ENCODE results near the gene RERG. TPM values are rescaled to one million over a fixed set of nuclear protein-coding genes. Genes with fewer than 3 reads are reported as not detected.

Gene RERG
- total RNA-seq, 2 experiments from 2014 or later: not detected

DNA sequence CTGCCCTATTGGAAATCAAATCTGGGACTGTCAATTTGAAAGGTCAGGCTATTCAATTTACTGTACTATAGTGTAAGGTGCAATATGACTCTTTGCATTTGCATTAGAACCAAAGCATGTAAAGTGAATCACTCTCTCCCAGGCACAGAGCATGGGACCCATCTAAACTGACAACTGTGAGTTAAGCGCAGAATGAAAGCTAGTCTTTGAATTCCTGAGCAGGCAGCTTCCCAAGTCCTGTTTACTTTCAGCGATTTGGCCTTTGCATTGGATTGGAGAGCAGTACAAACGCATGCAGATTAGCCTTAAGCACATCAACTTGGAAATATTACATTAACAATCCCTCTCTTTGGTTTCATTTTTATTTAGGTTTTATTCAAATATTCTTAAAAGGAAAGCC lies 74.6 kb downstream of the RERG start:
- Histone ChIP-seq H3K27ac (ENCODE audit: low read depth in 1 of 2, low read length in 2 of 2) (no peak overlapping the region), H3K27me3 (ENCODE audit: control insufficient read depth in 1 of 2, insufficient read depth in 2 of 2, low read length in 2 of 2) (peaks cover 4 to 7% of the 10 kb centered on the region in 2 experiments), H3K4me3 (ENCODE audit: low read length) (no peak overlapping the region), H3K4me1 (ENCODE audit: insufficient read depth, low read length) (no peaks in the 10 kb centered on the region), H3K9me3 (ENCODE audit: control insufficient read depth in 1 of 2, insufficient read depth in 1 of 2, low read length in 2 of 2) (no peaks in the 10 kb centered on the region), H3K36me3 (ENCODE audit: insufficient read depth, low read length) (no peaks in the 10 kb centered on the region)
- H3K9me3 Mint-ChIP-seq: no peaks in the 10 kb centered on the region
- intact Hi-C loops (cut with DNase I, micrococcal nuclease): loop anchor here in 1 of 2 experiments (10.0 kb wide), 1 partner anchor 708 kb away; no protein-coding TSS in a partner anchor
- no peak overlapping the region for H3K4me3 Mint-ChIP-seq
- ChIA-PET CTCF (no interaction called here), POLR2A (no interaction called here)
- H3K4me1 Mint-ChIP-seq (ENCODE audit: low read depth): no peaks in the 10 kb centered on the region
- H3K36me3 Mint-ChIP-seq (ENCODE audit: low read depth): no peaks in the 10 kb centered on the region
- no peak overlapping the region for H3K27ac Mint-ChIP-seq
- TF ChIP-seq, protein P1, sequence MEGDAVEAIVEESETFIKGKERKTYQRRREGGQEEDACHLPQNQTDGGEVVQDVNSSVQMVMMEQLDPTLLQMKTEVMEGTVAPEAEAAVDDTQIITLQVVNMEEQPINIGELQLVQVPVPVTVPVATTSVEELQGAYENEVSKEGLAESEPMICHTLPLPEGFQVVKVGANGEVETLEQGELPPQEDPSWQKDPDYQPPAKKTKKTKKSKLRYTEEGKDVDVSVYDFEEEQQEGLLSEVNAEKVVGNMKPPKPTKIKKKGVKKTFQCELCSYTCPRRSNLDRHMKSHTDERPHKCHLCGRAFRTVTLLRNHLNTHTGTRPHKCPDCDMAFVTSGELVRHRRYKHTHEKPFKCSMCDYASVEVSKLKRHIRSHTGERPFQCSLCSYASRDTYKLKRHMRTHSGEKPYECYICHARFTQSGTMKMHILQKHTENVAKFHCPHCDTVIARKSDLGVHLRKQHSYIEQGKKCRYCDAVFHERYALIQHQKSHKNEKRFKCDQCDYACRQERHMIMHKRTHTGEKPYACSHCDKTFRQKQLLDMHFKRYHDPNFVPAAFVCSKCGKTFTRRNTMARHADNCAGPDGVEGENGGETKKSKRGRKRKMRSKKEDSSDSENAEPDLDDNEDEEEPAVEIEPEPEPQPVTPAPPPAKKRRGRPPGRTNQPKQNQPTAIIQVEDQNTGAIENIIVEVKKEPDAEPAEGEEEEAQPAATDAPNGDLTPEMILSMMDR (IDR thresholded peaks at IDR 0.05): no peak
- DNase-seq: no peak
- peaks cover 28% of the 10 kb centered on the region for H3K27me3 Mint-ChIP-seq
- no peak for ATAC-seq (ENCODE audit: poor library complexity)

GRCh38 chr12:15143467-15143866 lies 77.8 kb downstream of the RERG start:
- Mint-ChIP-seq H3K4me3 (no peak overlapping the region), H3K27ac (no peak overlapping the region), H3K36me3 (ENCODE audit: low read depth) (no peaks in the 10 kb centered on the region), H3K27me3 (peaks cover 33% of the 10 kb centered on the region), H3K4me1 (ENCODE audit: low read depth) (no peaks in the 10 kb centered on the region), H3K9me3 (no peaks in the 10 kb centered on the region)
- intact Hi-C loops (cut with DNase I, micrococcal nuclease): loop anchor here in 1 of 2 experiments (10.0 kb wide), 1 partner anchor 711 kb away; no protein-coding TSS in a partner anchor
- ChIA-PET CTCF (interaction anchor here (0.9 kb wide), 1 partner anchor 14 kb away, joined by 3 read pairs; no protein-coding TSS in a partner anchor), POLR2A (no interaction called here)
- Histone ChIP-seq H3K4me1 (ENCODE audit: insufficient read depth, low read length) (no peaks in the 10 kb centered on the region), H3K4me3 (ENCODE audit: low read length) (no peak overlapping the region), H3K27ac (ENCODE audit: low read depth in 1 of 2, low read length in 2 of 2) (no peak overlapping the region), H3K27me3 (ENCODE audit: control insufficient read depth in 1 of 2, insufficient read depth in 2 of 2, low read length in 2 of 2) (peaks cover 7 to 8% of the 10 kb centered on the region in 2 experiments), H3K36me3 (ENCODE audit: insufficient read depth, low read length) (no peaks in the 10 kb centered on the region), H3K9me3 (ENCODE audit: control insufficient read depth in 1 of 2, insufficient read depth in 1 of 2, low read length in 2 of 2) (no peaks in the 10 kb centered on the region)
- TF ChIP-seq, protein P1 (IDR thresholded peaks at IDR 0.05): no peak
- no peak for DNase-seq
- no peak for ATAC-seq (ENCODE audit: poor library complexity)

DNA sequence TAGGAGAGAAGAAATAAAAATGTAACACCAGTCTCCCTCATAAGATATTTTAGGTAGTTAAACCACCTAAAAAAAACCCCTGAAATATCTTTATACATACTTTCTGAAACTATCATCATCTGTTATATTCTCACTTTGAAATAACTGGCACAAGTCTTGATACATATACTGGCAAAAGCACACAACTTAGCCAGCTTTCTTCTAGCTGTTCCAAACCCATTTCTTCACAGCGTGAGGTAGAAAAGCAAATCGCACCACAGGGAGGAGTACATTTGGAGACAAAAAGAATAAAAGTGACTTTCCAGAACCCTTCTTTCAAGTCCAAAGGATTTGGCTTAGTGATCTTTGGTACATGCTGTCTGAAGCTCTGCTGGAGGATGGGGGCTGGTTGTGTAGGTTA lies 78.5 kb downstream of the RERG start:
- no peak for ATAC-seq (ENCODE audit: poor library complexity)
- intact Hi-C loops (cut with DNase I, micrococcal nuclease): loop anchor here in 1 of 2 experiments (10.0 kb wide), 1 partner anchor 712 kb away; no protein-coding TSS in a partner anchor
- Histone ChIP-seq H3K4me1 (ENCODE audit: insufficient read depth, low read length) (no peaks in the 10 kb centered on the region), H3K27ac (ENCODE audit: low read depth in 1 of 2, low read length in 2 of 2) (no peak overlapping the region), H3K36me3 (ENCODE audit: insufficient read depth, low read length) (no peaks in the 10 kb centered on the region), H3K4me3 (ENCODE audit: low read length) (no peak overlapping the region), H3K9me3 (ENCODE audit: control insufficient read depth in 1 of 2, insufficient read depth in 1 of 2, low read length in 2 of 2) (no peaks in the 10 kb centered on the region), H3K27me3 (ENCODE audit: control insufficient read depth in 1 of 2, insufficient read depth in 2 of 2, low read length in 2 of 2) (peaks cover 7 to 8% of the 10 kb centered on the region in 2 experiments)
- no peak overlapping the region for H3K4me3 Mint-ChIP-seq
- no peaks in the 10 kb centered on the region for H3K36me3 Mint-ChIP-seq (ENCODE audit: low read depth)
- H3K27ac Mint-ChIP-seq: no peak overlapping the region
- TF ChIP-seq, protein P1 (IDR thresholded peaks at IDR 0.05): no peak
- ChIA-PET CTCF (no interaction called here), POLR2A (no interaction called here)
- H3K27me3 Mint-ChIP-seq: peaks cover 28% of the 10 kb centered on the region
- no peaks in the 10 kb centered on the region for H3K9me3 Mint-ChIP-seq
- no peaks in the 10 kb centered on the region for H3K4me1 Mint-ChIP-seq (ENCODE audit: low read depth)
- DNase-seq: no peak

Data from CD4-positive, alpha-beta T cell (primary cell).